Spinal cord (tissue), 10 donors: ENCODE data around the gene ZNF23. TPM values are rescaled to one million over a fixed set of nuclear protein-coding genes. Genes with fewer than 3 reads are reported as not detected.

Experiments
- DNase-seq, 6 donors: peaks; one replicate each; pipeline versions ENCODE4 v3.0.0 to v3.0.0-alpha.2; 2013 to 2015; ENCODE audit warnings: low spot score in 6 of 6, low read depth in 4 of 6
- H3K27ac ChIP-seq: one replicate; pipeline ENCODE4 v1.5.1; 2013; ENCODE audit warnings: low read depth, low read length, control low read depth
- H3K27me3 ChIP-seq: one replicate; pipeline ENCODE4 v1.6.1; 2013; ENCODE audit warnings: low read length; ENCODE audit not compliant: control insufficient read depth, insufficient read depth
- H3K36me3 ChIP-seq: one replicate; pipeline ENCODE4 v1.6.1; 2013; ENCODE audit warnings: low read length; ENCODE audit not compliant: control insufficient read depth, insufficient read depth
- H3K4me1 ChIP-seq: one replicate; pipeline ENCODE4 v1.6.1; 2013; ENCODE audit warnings: low read length; ENCODE audit not compliant: control insufficient read depth, insufficient read depth
- H3K4me3 ChIP-seq: one replicate; pipeline ENCODE4 v1.5.1; 2013; ENCODE audit warnings: low read depth, low read length, control low read depth
- H3K9me3 ChIP-seq: one replicate; pipeline ENCODE4 v1.6.1; 2013; ENCODE audit warnings: low read length; ENCODE audit not compliant: control insufficient read depth, insufficient read depth
- WGBS: methylation state at CpG from one replicate; pipeline ENCODE4 v1.1.5; 2013; ENCODE audit warnings: missing lambda C conversion rate; ENCODE audit not compliant: insufficient coverage; 5-methylcytosine and 5-hydroxymethylcytosine counted together
- polyA plus RNA-seq, 2 donors: library from polyadenylated mRNA; unstranded; fragments of 120-200 nt; gene quantifications; one replicate each; pipeline ENCODE4 v1.2.1, GENCODE V29; 2013; ENCODE audit not compliant: insufficient read length in 2 of 2
- total RNA-seq, 2 donors: library from RNA; depleted of rRNA in 1 of 2; stranded (reverse); fragments of 120-200 nt in 1 of 2; fragments of >200 nt in 1 of 2; gene quantifications; one replicate each; pipeline versions ENCODE4 v1.2.3 to v1.2.4, GENCODE V29; 2013 to 2014
- donor health status: healthy.

Gene ZNF23
- total and polyA plus RNA-seq, 4 donors: 14.5 to 28.9 (median 20.6) TPM

DNA sequence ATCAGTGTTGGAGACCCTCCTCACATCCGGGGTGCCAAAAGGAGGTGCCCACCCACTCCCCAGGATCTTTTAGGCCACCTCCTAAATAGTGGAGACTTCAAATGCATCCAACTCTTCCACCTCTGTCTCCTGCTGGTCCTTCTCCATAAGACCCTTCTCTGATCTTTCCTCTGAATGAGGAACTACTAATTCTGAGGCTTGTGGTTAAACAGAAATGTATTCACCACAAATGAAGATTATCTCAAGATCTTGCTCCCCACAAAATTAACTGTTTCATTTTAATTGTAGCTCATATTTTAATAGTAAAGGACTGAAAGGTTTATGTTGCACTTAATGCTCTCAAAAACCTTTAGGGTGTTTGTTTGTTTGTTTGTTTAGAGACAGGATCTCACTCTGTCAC, 54.3 kb downstream of the ZNF23 start:
- 100% methylated on average over 1 of the region's 1 CpG for WGBS
- Histone ChIP-seq H3K4me1 (peaks cover 15% of the 10 kb centered on the region), H3K9me3 (no peaks in the 10 kb centered on the region), H3K27me3 (peaks cover 9% of the 10 kb centered on the region), H3K27ac (no peak overlapping the region), H3K36me3 (no peaks in the 10 kb centered on the region), H3K4me3 (no peak overlapping the region)
- DNase-seq: no peak

GRCh38 chr16:71406724-71407123, 55.3 kb downstream of the ZNF23 start:
- 87% methylated on average over 8 of the region's 8 CpGs for WGBS
- H3K9me3 ChIP-seq: no peaks in the 10 kb centered on the region
- DNase-seq: no peak
- H3K4me1 ChIP-seq: peaks cover 7% of the 10 kb centered on the region
- H3K27ac ChIP-seq: no peak overlapping the region
- no peaks in the 10 kb centered on the region for H3K36me3 ChIP-seq
- H3K4me3 ChIP-seq: no peak overlapping the region
- peaks cover 3% of the 10 kb centered on the region for H3K27me3 ChIP-seq

DNA sequence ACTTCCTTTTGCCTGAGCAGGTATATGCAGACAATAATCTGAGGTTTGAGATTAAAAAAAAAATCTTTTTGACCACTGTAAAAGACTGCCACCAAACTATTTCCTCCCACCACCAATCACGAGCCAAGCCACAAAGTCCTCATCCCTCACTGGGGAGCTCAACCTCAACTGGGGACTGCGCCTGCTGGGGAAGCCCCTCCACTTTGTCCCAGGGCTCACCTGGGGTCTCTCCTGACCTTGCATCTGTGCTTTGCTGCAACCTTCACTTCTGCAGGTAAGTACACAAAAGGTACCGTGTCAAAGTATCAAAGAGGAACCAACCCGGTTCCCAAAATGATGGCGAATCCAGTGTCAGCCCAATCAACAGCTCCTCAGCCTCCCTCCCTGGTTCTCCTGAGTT, 55.7 kb downstream of the ZNF23 start:
- peaks cover 7% of the 10 kb centered on the region for H3K4me1 ChIP-seq
- H3K4me3 ChIP-seq: no peak overlapping the region
- WGBS: 93% methylated on average over 5 of the region's 5 CpGs
- no peak overlapping the region for H3K27ac ChIP-seq
- peaks cover 3% of the 10 kb centered on the region for H3K27me3 ChIP-seq
- H3K9me3 ChIP-seq: no peaks in the 10 kb centered on the region
- no peaks in the 10 kb centered on the region for H3K36me3 ChIP-seq
- no peak for DNase-seq

GRCh38 chr16:71404364-71404763, 57.7 kb downstream of the ZNF23 start:
- H3K27ac ChIP-seq: no peak overlapping the region
- peaks cover 3% of the 10 kb centered on the region for H3K27me3 ChIP-seq
- DNase-seq: no peak
- H3K4me1 ChIP-seq: peaks cover 7% of the 10 kb centered on the region
- H3K36me3 ChIP-seq: no peaks in the 10 kb centered on the region
- no peaks in the 10 kb centered on the region for H3K9me3 ChIP-seq
- no peak overlapping the region for H3K4me3 ChIP-seq
- WGBS: 100% methylated on average over 2 of the region's 4 CpGs

DNA sequence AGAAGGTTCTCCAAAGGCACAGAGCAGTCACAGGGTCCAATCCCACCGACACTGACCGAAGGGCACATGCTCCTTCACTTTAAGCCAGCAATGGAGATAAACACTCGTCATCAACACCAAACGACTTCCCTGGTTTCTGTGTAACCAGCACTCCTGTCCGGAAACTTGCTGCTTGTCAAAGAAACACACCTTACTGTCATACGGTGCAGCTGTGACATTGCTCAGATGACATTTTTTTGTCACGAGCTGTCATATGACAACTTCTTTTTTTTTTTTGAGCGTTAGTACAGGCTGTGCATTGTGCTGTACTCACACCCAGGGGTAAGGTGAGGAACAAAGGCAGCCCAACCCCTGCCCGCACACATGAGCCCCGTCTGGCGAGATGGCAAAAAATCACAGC, 59.4 kb downstream of the ZNF23 start:
- no peaks in the 10 kb centered on the region for H3K36me3 ChIP-seq
- H3K27ac ChIP-seq: no peak overlapping the region
- no peaks in the 10 kb centered on the region for H3K9me3 ChIP-seq
- WGBS: 86% methylated on average over 11 of the region's 11 CpGs
- H3K4me3 ChIP-seq: no peak overlapping the region
- no peak for DNase-seq
- peaks cover 7% of the 10 kb centered on the region for H3K4me1 ChIP-seq
- H3K27me3 ChIP-seq: no peaks in the 10 kb centered on the region

- peaks cover 7% of the 10 kb centered on the region for H3K4me1 ChIP-seq
- H3K9me3 ChIP-seq: no peaks in the 10 kb centered on the region
- no peaks in the 10 kb centered on the region for H3K36me3 ChIP-seq
- DNase-seq: no peak
- H3K27me3 ChIP-seq: no peaks in the 10 kb centered on the region
- 65% methylated on average over 4 of the region's 6 CpGs for WGBS
- H3K27ac ChIP-seq: no peak overlapping the region
- no peak overlapping the region for H3K4me3 ChIP-seq
These were observed 60.0 kb downstream of the ZNF23 start for GRCh38 chr16:71402007-71402406.

- Histone ChIP-seq H3K27me3 (no peaks in the 10 kb centered on the region), H3K27ac (no peak overlapping the region), H3K9me3 (no peaks in the 10 kb centered on the region), H3K4me3 (no peak overlapping the region), H3K4me1 (peaks cover 7% of the 10 kb centered on the region), H3K36me3 (no peaks in the 10 kb centered on the region)
- no peak for DNase-seq
- no CpG with 5 or more reads among the region's 11 CpGs for WGBS
These were observed 62.1 kb downstream of the ZNF23 start for GRCh38 chr16:71399801-71400563.

Other genes starting within 250 kb of the ZNF23 start
- 10 to 100 TPM; 14.6 to 29.6 TPM for gene HYDIN, start 231.5 kb downstream of the ZNF23 start, total RNA-seq
- gene HYDIN, start 231.5 kb downstream of the ZNF23 start, polyA plus RNA-seq: 10 to 100 TPM; 15.2 to 17.2 TPM
- gene CMTR2, start 172.8 kb downstream of the ZNF23 start, total RNA-seq: 10 to 100 TPM; 30.0 to 36.3 TPM
- 10 to 100 TPM; 21.1 to 21.2 TPM for gene CMTR2, start 172.8 kb downstream of the ZNF23 start, polyA plus RNA-seq
- gene CALB2, start 103.5 kb downstream of the ZNF23 start, total RNA-seq: 10 to 100 TPM; 16.6 to 42.2 TPM
- 10 to 100 TPM; 39.1 to 44.1 TPM for gene CALB2, start 103.5 kb downstream of the ZNF23 start, polyA plus RNA-seq
- not detected for gene TLE7, start 20.2 kb downstream of the ZNF23 start, total RNA-seq
- gene TLE7, start 20.2 kb downstream of the ZNF23 start, polyA plus RNA-seq: not detected
- gene ZNF19, start 27.1 kb upstream of the ZNF23 start, total RNA-seq: 10 to 100 TPM in 1 of 2 donors, 1 to 10 TPM in 1; 7.4 to 14.1 TPM
- 10 to 100 TPM; 12.0 to 14.8 TPM for gene ZNF19, start 27.1 kb upstream of the ZNF23 start, polyA plus RNA-seq
- under 1 TPM; 0.44 to 0.50 TPM for gene CHST4, start 64.2 kb upstream of the ZNF23 start, total RNA-seq
- under 1 TPM; 0.25 to 0.27 TPM for gene CHST4, start 64.2 kb upstream of the ZNF23 start, polyA plus RNA-seq
- gene TAT, start 114.8 kb upstream of the ZNF23 start, total RNA-seq: under 1 TPM; 0.10 to 0.22 TPM
- under 1 TPM; 0.10 to 0.26 TPM for gene TAT, start 114.8 kb upstream of the ZNF23 start, polyA plus RNA-seq
- 1 to 10 TPM; 1.6 to 9.8 TPM for gene MARVELD3, start 163.9 kb upstream of the ZNF23 start, total RNA-seq
- 1 to 10 TPM; 1.0 to 3.9 TPM for gene MARVELD3, start 163.9 kb upstream of the ZNF23 start, polyA plus RNA-seq